NCI-H128 (cell line): ENCODE results near the gene AGRN.
"Not testable (repeated sequence)": the region's sequence is repeated elsewhere in the genome, so short reads cannot be mapped to it uniquely, and the experiment has no call there.

Experiments
- DNase-seq: peaks from one replicate; lab custom pipeline; 2025; ENCODE audit not compliant: unreplicated experiment; lab: John Stamatoyannopoulos, UW

AGRN gene

DNA sequence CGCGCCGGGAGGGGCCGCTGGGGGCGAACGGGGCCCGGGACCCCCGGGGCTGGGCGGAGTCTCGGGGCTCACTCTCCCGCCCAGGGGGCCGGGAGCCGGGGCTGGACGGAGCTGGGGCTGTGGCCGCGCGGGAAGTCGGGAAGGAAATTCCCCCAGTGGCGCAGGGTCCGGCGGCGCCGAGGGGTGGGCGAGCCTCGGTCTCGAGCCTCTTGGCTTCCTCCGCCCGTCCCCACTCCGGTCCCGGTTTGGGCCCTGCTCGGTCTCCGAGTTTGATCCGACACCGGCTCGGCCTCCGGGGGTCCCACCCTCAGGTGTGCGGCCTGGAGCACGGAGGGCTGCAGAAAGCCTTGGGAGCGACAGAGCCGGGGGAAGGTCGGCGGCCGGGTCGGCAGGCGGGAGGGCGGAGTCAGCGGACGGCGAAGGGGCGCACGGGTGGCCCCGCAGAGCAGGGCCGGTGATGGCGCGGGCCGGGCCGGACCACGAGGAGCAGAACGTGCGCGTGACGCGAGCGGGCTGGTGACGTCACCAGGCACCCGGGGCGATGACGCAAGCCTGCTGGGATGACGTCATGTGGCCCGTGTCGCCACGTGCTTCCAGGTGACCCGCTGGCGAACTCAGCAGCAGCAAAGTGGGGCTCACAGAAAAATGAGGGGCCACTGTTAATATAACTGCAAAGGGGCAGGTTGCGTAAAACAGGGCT, 19.4 kb upstream of the AGRN start:
- no peak for DNase-seq

GRCh38 chr1:1001057-1001783, 18.7 kb upstream of the AGRN start:
- DNase-seq: no peak

GRCh38 chr1:1003618-1004419, 16.1 kb upstream of the AGRN start:
- no peak for DNase-seq

GRCh38 chr1:1004420-1004779, 15.5 kb upstream of the AGRN start:
- no peak for DNase-seq

DNA sequence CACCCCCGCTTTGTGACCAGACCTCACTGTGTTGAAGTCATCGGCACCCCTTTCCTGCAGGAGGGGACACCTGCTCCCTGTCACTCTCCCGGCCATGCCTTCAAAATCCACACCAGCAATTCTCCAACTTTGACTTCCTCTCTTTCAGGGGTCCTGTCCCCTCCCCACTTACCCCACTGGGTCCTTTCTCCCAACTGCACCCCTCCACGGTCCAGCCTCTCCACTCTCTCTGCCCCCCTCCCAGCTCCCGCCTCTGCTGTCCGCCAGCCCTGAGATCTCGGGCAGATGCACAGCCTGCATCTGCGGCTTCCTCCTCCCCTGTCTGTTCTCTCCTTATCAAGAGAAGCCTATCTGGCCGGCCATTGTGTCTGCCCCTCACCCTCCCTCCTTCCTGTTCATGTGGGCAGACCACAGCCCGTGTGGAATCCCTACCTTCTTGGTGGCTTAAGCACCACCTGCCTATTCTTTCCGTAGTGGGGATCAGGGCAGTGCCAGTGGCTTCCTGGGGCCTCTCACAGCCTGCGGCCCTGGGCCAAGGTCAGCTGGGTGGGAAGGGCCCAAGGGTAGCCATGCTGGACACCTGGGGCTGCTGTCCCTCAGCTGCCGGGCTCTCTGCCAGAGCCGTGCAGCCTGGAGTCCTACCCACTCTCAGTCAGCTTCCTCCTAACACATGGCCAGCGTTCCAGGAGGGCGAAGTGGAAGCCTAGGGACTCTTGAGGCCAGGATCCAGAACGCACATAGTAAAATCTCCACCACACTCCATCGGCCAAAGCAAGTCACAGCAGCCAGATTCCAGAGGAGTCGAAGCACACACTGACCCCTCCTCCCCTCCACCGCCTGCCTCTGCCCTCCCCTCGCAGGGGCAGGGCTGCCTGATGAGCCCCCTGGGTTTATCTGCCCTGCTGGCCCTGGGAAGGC, 14.9 kb upstream of the AGRN start:
- no peak for DNase-seq

- no peak for DNase-seq
These were observed 14.1 kb upstream of the AGRN start for GRCh38 chr1:1005774-1006304.

DNA sequence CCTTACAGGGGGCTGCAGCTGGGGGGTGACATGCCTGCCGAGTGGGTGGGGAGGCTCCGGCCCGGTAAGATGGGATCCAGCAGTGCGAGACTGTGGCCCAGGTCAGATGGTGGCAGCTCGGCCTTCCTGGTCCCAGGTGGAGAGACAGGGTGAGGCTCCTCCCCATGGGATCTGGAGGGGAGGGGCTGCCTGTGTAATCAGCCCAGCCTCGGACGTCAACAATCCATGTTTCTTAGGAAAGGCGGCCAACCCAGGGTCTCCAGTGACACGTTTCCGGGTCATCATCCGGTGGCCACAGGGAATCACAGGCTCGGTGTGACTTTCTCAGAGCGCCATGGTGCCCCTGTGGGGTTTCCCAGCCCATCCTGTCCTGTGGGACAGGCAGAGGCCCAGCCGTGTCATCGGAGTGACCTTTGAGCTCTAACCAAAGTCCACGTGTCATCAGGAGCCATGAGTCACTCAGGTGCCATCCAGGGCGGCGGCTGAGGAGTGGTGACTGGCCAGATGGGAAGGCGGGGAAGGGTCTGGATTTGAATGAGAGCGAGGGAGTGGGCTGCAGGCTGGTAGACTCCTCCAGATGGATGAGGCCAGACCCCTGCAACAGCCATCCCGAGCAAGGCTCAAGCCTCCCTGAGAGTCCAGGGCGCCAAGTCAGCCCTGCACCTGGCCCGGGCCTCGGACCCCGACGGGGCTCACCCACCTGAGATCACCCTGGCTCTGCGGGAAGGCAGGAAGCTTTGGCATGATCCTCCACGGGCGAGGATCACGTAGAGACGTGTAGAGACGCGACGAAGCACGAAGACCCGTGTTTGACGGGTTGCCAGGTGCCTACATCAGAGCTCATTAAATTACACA, 13.4 kb upstream of the AGRN start:
- DNase-seq: no peak

DNA sequence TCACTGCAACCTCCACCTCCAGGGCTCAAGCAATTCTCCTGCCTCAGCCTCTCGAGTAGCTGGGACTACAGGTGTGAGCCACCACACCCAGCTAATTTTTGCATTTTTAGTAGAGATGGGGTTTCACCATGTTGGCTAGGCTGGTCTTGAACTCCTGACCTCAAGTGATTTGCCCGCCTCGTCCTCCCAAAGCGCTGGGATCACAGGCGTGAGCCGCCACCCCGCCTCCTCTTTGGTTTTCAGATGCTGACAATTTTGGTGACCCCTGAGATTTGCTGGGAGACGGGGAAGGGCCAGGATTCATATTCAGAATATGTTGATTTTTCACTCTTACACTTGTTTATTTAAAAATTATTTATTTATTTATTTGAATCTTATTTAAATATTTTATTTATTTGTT, 9.8 kb upstream of the AGRN start:
- not testable (repeated sequence) for DNase-seq

DNA sequence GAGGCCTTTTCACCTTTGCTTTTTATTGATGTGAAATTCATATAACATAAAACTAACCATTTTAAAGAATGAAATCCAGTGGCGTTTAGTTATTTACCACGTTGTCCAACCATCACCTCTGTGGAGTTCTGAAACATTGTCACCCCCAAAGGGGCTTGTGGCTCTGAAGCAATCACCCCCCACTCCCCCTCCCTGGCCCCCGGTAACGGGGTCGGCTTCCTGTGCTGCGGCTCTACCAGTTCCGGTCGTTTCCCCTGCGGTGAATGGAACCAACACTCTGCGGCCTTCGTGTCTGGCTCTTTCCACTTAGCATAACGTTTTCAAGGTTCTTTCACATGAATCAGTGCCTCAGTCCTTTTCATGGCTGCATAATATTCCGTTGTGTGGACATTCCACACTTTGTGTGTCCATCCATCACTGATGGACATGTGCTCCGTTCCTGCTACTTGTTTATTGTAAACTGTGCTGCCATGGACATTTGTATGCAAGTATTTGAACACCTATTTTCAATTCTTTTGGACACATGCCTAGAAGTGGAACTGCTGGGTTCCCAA, 8.4 kb upstream of the AGRN start:
- no peak for DNase-seq

DNA sequence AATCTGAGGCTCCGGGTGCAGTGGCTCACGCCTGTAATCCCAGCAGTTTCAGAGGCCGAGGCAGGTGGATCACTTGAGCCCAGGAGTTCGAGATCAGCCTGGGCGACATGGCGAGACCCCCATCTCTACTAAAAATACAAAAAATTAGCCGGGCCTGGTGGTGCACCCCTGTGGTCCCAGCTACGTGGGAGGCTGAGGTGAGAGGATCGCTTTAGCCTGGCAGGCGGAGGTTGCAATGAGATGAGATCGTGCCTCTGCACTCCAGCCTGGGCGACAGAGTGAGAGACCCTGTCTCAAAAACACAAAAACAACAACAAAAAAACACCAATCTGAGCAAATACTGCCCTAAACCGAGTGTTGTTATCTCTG, 7.2 kb upstream of the AGRN start:
- not testable (repeated sequence) for DNase-seq

DNA sequence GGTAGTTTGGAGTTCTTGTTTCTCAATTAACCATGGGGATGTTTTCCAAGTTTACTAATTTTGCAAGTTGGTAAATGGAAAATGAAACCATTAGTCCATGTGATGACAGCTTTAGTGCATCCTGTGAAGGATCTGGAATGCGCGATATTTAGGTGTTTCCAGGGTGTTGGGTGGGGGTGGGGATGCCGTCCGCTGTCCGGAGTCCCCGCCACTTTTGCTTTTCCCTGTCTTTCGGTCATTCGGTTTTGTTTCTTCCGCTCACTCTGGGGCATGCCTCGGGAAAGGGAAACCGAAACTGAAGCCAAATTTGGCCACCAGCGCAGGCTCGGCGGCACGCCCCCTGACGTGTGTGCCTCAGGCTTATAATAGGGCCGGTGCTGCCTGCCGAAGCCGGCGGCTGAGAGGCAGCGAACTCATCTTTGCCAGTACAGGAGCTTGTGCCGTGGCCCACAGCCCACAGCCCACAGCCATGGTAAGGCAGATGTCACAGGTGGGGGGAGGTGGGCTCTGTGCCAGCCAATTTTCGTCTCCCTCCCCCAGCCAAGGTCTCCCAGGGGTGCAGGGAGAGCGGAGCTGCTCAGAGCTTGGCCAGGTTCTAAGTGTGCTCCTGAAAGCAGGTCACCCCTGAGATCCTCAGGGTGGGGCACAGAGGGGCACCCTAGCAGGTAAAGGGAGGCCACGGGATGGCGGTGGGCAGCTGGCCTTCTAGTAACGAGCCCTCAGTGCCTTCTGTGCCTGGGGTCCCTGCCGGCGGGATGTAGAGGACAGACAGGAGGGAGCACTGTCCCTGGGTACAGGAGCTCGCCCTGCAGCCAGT, 6.6 kb upstream of the AGRN start, which contains the start of gene ISG15:
Gene ISG15 (plus strand): TSS at position 393 of the 817 bp plus-strand sequence. CDS start 77 bp downstream, at position 470.
- DNase-seq: no peak

GRCh38 chr1:1013922-1014648, 5.8 kb upstream of the AGRN start:
- DNase-seq: no peak

DNA sequence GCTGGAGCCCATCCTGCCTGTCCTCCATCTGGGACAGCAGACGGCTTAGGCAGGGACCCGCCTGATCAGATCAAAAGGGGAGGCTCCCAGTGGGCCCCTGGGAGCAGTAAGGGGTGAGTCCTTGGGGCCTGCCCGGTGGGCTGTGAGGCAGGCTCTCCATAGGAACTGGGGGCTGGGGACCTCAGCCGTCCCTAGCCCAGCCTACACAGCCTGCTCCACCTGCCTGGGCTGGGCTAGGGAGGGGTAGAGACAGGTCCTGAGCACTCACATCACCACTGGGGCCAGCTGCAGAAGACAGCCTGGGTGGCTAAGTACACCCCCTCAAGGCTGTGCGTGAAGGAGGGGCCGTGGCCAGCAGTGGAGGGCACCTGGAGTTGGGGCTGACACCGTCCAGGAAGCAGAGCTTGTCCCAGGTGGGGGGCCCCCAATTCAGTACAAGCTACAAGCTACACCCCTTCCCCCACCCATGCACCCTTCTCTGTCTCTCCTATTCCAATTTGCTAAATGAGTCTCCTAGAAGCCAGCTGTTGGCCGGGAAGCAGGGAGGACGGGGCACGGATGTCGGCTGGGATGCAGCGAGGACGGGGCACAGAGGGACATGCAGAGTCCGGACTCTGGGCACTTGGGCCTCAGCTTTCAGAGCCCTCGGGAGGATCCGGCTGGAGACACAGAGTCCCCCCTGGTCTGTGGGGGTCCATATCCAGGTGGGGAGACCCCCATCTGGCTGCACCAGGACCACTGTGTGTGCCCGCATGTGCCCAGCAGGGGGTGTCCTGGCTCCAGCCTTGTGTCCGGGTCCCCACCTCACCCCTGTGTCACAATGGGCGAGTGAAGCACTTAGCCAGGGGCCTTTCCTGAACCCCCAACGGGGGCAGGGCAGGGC, 4.9 kb upstream of the AGRN start:
- no peak for DNase-seq

GRCh38 chr1:1017397-1018320, 2.3 kb upstream of the AGRN start:
- not testable (repeated sequence) for DNase-seq

DNA sequence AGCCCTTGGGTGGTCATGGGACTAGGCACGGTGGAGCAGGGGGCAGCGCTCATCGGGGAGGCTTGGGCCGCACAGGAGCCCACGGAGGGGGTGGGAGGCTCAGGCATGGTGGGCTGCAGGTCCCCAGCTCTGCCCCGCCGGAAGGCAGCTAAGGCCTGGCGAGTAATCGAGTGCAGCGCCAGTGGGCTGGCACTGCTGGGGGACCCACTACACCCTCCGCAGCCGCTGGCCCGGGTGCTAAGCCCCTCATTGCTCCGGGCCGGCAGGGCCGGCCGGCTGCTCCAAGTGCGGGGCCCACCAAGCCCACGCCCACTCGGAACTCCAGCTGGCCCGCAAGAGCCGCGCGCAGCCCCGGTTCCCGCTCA, 1.6 kb upstream of the AGRN start:
- DNase-seq: not testable (repeated sequence)
